ENCODE data around the gene ANTXRL.
"Not testable (repeated sequence)": the region's sequence is repeated elsewhere in the genome, so short reads cannot be mapped to it uniquely, and the experiment has no call there.

Gene ANTXRL

GRCh38 chr10:46330894-46331293 is 44.1 kb downstream of the ANTXRL start:
- DNase-seq (ENCODE audit: low read depth): no peak

GRCh38 chr10:46365484-46365883 is 78.7 kb downstream of the ANTXRL start:
- not testable (repeated sequence) for DNase-seq (ENCODE audit: low read depth)

GRCh38 chr10:46367209-46367608 is 80.4 kb downstream of the ANTXRL start:
- not testable (repeated sequence) for DNase-seq (ENCODE audit: low read depth)

- not testable (repeated sequence) for DNase-seq (ENCODE audit: low read depth)
Observed at GRCh38 chr10:46367666-46368240, 81.0 kb downstream of the ANTXRL start.

GRCh38 chr10:46368956-46369355 is 82.2 kb downstream of the ANTXRL start:
- not testable (repeated sequence) for DNase-seq (ENCODE audit: low read depth)

- not testable (repeated sequence) for DNase-seq (ENCODE audit: low read depth)
Observed at GRCh38 chr10:46374410-46374809, 87.6 kb downstream of the ANTXRL start.

GRCh38 chr10:46375406-46375805 is 88.6 kb downstream of the ANTXRL start, which contains the start of gene ANXA8L1:
ANXA8L1 (plus strand) TSS chr10:46375776; CDS start chr10:46375852, 76 bp downstream.
- not testable (repeated sequence) for DNase-seq (ENCODE audit: low read depth)

- DNase-seq (ENCODE audit: low read depth): not testable (repeated sequence)
Observed at GRCh38 chr10:46377022-46377421, 90.2 kb downstream of the ANTXRL start.

- DNase-seq (ENCODE audit: low read depth): not testable (repeated sequence)
Observed at GRCh38 chr10:46377651-46378050, 90.9 kb downstream of the ANTXRL start.

GRCh38 chr10:46378108-46378507 is 91.3 kb downstream of the ANTXRL start:
- DNase-seq (ENCODE audit: low read depth): not testable (repeated sequence)

GRCh38 chr10:46379233-46379848 is 92.5 kb downstream of the ANTXRL start:
- DNase-seq (ENCODE audit: low read depth): not testable (repeated sequence)
